GM20000 (cell line): ENCODE measurements around the gene INTS3.
A peak's percentile ranks its signal among the peaks of the same experiment; 100 is the strongest.
"Not testable (repeated sequence)": the region's sequence is repeated elsewhere in the genome, so short reads cannot be mapped to it uniquely, and the experiment has no call there.

Source experiments
- DNase-seq: peaks from one replicate; pipeline ENCODE4 v3.0.0; 2012; ENCODE audit warnings: low spot score
- CTCF ChIP-seq: IDR thresholded peaks from 2 replicates; pipeline ENCODE4 v1.5.1; 2012; ENCODE audit warnings: mild to moderate bottlenecking, control low read depth; ENCODE audit errors: extremely low read depth, missing control alignments

INTS3 gene

GRCh38 chr1:153777648-153778047, 49.8 kb downstream of the INTS3 start:
- DNase-seq: no peak
- TF ChIP-seq CTCF: no peak

GRCh38 chr1:153778051-153778823, 50.4 kb downstream of the INTS3 start:
- no peak for TF ChIP-seq CTCF
- DNase-seq: no peak

- no peak for DNase-seq
- no peak for TF ChIP-seq CTCF
These were observed 51.1 kb downstream of the INTS3 start for GRCh38 chr1:153778824-153779519.

GRCh38 chr1:153779781-153780541, 52.1 kb downstream of the INTS3 start:
- TF ChIP-seq CTCF: no peak
- DNase-seq: no peak

- no peak for TF ChIP-seq CTCF
- no peak for DNase-seq
These were observed 52.7 kb downstream of the INTS3 start for GRCh38 chr1:153780551-153780950.

- not testable (repeated sequence) for DNase-seq
These were observed 54.8 kb downstream of the INTS3 start for GRCh38 chr1:153782648-153783047.

- no peak for TF ChIP-seq CTCF
- DNase-seq: peak; percentile 97
These were observed 55.7 kb downstream of the INTS3 start for GRCh38 chr1:153783233-153784190.
